Testis (tissue), 2 donors: ENCODE data around the gene IMMP2L.

Source experiments
- POLR2A ChIP-seq: fragments of 450-650 bp; IDR thresholded peaks from one replicate; pipeline ENCODE4 v1.6.1; 2017; ENCODE audit warnings: antibody characterized with exemption, mild to moderate bottlenecking, moderate library complexity
- TF ChIP-seq, protein P1 (sequence below), 3 experiments: fragments of 450-650 bp in 2 of 3; fragments of 200-600 bp in 1 of 3; sonication (generic) in 1 of 3; IDR thresholded peaks; one replicate each; pipeline ENCODE4 v1.5.1; 2016 to 2019; ENCODE audit warnings: antibody characterized with exemption in 3 of 3, mild to moderate bottlenecking in 2 of 3, moderate library complexity in 1 of 3

DNA sequence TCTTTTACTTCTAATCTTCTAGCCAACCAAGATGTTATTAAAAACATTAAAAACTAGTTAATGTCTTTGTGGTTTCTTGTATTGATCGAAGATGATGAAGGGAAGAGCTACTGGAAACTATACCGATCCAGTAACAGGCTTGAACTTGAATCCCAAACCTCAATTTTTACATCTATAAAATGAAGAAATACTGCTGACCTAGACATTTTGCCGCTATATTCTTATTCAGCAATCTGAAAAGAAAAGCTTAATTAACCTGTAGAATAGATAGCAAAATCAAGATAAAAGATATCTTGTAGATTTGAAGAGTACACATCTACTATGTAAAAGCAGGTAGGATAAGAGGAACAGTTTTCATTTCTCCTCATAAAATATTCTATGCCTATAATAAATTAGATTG lies 797.4 kb downstream of the IMMP2L start:
- TF ChIP-seq, protein P1, sequence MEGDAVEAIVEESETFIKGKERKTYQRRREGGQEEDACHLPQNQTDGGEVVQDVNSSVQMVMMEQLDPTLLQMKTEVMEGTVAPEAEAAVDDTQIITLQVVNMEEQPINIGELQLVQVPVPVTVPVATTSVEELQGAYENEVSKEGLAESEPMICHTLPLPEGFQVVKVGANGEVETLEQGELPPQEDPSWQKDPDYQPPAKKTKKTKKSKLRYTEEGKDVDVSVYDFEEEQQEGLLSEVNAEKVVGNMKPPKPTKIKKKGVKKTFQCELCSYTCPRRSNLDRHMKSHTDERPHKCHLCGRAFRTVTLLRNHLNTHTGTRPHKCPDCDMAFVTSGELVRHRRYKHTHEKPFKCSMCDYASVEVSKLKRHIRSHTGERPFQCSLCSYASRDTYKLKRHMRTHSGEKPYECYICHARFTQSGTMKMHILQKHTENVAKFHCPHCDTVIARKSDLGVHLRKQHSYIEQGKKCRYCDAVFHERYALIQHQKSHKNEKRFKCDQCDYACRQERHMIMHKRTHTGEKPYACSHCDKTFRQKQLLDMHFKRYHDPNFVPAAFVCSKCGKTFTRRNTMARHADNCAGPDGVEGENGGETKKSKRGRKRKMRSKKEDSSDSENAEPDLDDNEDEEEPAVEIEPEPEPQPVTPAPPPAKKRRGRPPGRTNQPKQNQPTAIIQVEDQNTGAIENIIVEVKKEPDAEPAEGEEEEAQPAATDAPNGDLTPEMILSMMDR (IDR thresholded peaks at IDR 0.05), result no peak
- no peak for TF ChIP-seq POLR2A
